Measurements from ENCODE around the gene UVRAG.

GRCh38 chr11:75896843-75897419 is 81.9 kb downstream of the UVRAG start:
- TF ChIP-seq POLR2AphosphoS5 (IDR thresholded peaks at IDR 0.05; ENCODE audit: borderline replicate concordance, low read depth, low read length) (no peak), EZH2 (IDR thresholded peaks at IDR 0.05) (no peak)
